AG10803 (cell line): ENCODE measurements around the gene KRTAP5-2.

Experiments
- DNase-seq: peaks from one replicate; pipeline ENCODE4 v3.0.0; 2010; ENCODE audit warnings: low read depth
- H3K4me3 ChIP-seq: 2 replicates; pipeline ENCODE4 v1.5.1; 2011; ENCODE audit warnings: mild to moderate bottlenecking, low read length, control low read depth
- CTCF ChIP-seq: conservative IDR thresholded peaks from 2 replicates; pipeline ENCODE4 v1.5.1; 2011; ENCODE audit warnings: mild to moderate bottlenecking, low read length, control low read depth, inconsistent platforms

The KRTAP5-2 gene

DNA sequence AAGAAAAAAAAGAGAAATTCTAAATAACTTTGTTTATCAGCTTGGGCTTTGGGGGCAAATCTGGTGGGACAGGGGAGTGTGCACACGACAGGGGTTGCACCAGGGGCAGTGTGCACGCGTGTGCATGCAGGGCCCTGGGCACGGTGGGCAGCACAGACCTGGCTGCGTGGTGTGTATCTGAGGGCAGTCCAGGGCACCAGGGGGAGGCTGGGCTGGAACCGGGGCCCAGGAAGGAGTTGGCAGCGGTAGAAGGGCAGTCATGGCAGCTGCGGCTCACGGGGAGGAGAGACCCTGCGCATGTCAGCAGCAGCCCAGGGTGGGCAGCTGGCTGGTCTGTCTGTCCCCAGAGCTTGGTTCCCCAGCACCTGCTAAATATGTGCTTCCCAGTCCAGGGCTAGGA, 35.8 kb upstream of the KRTAP5-2 start:
- TF ChIP-seq CTCF = no peak
- no peak overlapping the region for H3K4me3 ChIP-seq
- DNase-seq = no peak

DNA sequence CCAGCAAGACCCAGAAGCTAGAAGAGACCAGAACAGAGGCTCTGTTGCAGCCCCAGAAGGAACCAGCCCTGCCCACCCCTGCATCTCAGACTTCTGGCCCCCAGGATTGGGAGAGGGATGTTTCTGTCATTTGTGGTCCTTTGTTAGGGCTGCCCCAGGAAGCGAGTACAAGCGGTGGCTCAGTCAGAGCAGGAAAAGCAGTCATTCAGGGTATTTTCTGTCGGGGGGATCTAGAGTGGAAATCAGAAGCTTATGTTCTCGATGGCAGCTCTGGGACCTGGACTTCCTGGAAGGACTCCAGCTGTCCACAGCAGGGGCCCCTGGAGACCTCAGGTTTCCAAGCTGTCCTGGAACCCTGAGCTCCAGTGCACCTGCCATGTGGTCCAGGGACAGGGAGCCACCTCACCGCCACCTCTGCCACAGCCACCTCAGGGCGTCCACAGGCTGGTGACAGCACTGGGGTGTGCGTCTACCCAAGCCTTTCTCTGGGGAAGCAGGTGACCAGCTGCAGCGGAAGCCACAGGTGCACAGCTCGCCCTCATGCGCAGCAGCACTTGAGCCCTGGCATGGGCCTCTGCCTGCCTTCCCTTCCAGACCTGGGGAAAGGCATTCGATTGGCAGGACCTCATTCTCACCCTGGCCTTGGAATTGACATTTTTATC, 34.1 kb upstream of the KRTAP5-2 start:
- no peak for DNase-seq
- TF ChIP-seq CTCF = no peak
- H3K4me3 ChIP-seq = no peak overlapping the region

GRCh38 chr11:1631066-1631568, 33.0 kb upstream of the KRTAP5-2 start:
- no peak for TF ChIP-seq CTCF
- no peak for DNase-seq
- no peak overlapping the region for H3K4me3 ChIP-seq

- no peak overlapping the region for H3K4me3 ChIP-seq
- no peak for DNase-seq
- no peak for TF ChIP-seq CTCF
These were observed 32.2 kb upstream of the KRTAP5-2 start for GRCh38 chr11:1630271-1630670.

- DNase-seq = no peak
- TF ChIP-seq CTCF = no peak
- no peak within 1 kb of the TSS for H3K4me3 ChIP-seq
These were observed 31.5 kb upstream of the KRTAP5-2 start, which contains the start of gene KRTAP5-5 for GRCh38 chr11:1629326-1630185. TSS of gene KRTAP5-5 (plus strand) at chr11:1629775. CDS start at chr11:1629841, 66 bp downstream.

DNA sequence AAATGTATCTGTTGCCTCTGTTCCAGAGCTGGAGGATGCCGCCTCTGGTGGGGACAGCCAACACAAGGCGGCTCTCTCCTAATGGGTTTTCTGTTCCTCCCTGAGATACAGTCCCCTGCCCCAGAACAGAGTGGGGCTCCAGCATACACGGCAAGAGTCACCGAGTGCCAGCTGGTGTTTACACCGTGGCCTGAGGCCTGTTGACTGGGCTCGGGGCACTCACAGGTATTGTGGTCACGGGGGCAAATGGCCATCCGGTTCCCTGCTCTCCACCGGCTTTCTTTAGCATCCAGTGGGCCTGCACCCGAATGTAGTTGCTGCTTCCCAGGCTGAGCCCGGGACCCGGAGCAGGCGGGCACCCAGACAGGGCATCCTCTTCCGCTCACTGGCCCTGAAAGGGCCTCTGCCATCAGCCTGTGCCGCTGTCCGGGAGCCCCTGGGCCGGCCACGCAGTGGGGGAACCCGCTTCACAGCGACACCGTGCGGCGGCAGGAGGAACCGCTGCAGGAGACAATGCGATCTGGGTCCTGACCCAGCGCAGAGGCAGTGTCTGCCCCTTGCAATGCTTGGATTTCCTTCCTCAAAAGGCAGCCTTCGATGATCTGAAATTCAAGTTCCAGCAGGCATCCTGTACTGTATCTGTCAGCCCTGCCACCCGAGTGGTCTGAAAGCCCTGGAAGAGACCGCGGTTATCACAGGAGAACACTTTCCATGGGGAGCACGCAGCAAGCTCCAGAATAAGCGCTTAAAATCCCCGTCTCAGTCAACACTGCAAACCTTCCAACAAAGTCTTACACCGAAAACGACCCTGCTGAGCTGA, 30.6 kb upstream of the KRTAP5-2 start:
- peak; percentile 11 for DNase-seq
- H3K4me3 ChIP-seq = no peak overlapping the region
- TF ChIP-seq CTCF = peak; percentile 72
